ENCODE measurements around the gene HOXC9. TPM values are rescaled to one million over a fixed set of nuclear protein-coding genes. Genes with fewer than 3 reads are reported as not detected.

Gene HOXC9
- polyA plus RNA-seq, 1 of the 3 experiments (the other 2 are of a cell fraction): 1.9 TPM

DNA sequence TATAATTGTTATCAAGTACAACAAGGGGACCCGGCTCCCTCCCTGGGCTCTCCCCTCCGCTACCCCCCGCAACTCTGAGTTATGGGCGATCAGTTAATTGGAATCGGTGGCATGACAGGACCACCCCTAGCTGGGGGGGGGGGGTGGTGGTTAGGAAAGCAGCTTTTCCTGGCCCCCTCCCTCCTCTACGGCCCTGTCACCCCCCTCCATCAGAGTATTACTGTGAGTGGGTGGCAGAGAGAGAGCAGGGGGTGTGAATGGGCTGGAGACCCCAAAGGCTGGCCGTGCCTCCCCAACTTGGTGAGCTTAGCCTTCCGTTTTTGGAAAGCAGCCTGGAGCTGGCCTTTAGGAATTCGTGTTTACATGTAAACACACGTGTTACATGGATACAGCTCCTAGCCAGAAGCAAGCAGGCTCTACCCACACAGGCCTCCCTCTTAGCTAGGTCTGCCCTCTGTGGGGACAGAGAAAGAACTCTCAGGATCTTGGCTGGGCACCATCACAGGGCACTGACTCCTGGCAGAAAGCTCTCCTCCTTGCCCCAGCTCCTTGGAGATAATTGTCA is 52.6 kb downstream of the HOXC9 start (continued):
- TF ChIP-seq, protein P1, sequence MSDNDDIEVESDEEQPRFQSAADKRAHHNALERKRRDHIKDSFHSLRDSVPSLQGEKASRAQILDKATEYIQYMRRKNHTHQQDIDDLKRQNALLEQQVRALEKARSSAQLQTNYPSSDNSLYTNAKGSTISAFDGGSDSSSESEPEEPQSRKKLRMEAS (IDR thresholded peaks at IDR 0.05; ENCODE audit: low read depth): no peak
- TF ChIP-seq JUND (IDR thresholded peaks at IDR 0.05): no peak

Small RNAs within 50 kb of the gene (small RNA-seq; reads per million reads assigned to genes)
- gene AC012531.3: 0 reads per million in 7 experiments
- gene AC012531.4: 0 reads per million in 7 experiments
- gene HOXC5: 0 to 1.0 (median 0) reads per million in 7 experiments
- gene MIR196A2: 0 reads per million in 7 experiments
- gene MIR615: 2.4 to 98.1 (median 34.2) reads per million in 7 experiments
- gene RF01905: 0 reads per million in 7 experiments
- 0 reads per million in 7 experiments for gene RF01906

Other genes starting within 250 kb of the HOXC9 start
- not detected in 2 replicates for gene CISTR, start 248.2 kb upstream of the HOXC9 start, polyA plus RNA-seq (2012; rRNA removed)
- gene HOXC13, start 61.3 kb upstream of the HOXC9 start, polyA plus RNA-seq (2012; rRNA removed): not detected in 2 replicates
- gene HOXC12, start 45.3 kb upstream of the HOXC9 start, polyA plus RNA-seq (2012; rRNA removed): not detected in 2 replicates
- not detected in 2 replicates for gene HOXC11, start 27.0 kb upstream of the HOXC9 start, polyA plus RNA-seq (2012; rRNA removed)
- not detected in 2 replicates for gene HOTAIR, start 25.2 kb upstream of the HOXC9 start, polyA plus RNA-seq (2012; rRNA removed)
- 0.03 and 0.08 TPM in 2 replicates for gene HOXC10, start 15.0 kb upstream of the HOXC9 start, polyA plus RNA-seq (2012; rRNA removed)
- 1.7 and 1.8 TPM in 2 replicates for gene HOXC8, start 8.8 kb downstream of the HOXC9 start, polyA plus RNA-seq (2012; rRNA removed)
- gene HOXC6, start 28.3 kb downstream of the HOXC9 start, polyA plus RNA-seq (2012; rRNA removed): 6.1 and 9.1 TPM in 2 replicates
- 1.5 and 2.1 TPM in 2 replicates for gene HOXC5, start 32.9 kb downstream of the HOXC9 start, polyA plus RNA-seq (2012; rRNA removed)
- gene HOXC4, start 53.7 kb downstream of the HOXC9 start, polyA plus RNA-seq (2012; rRNA removed): 1.6 and 3.7 TPM in 2 replicates
- 61.3 and 78.4 TPM in 2 replicates for gene SMUG1, start 188.8 kb downstream of the HOXC9 start, polyA plus RNA-seq (2012; rRNA removed)

Measured in SK-N-SH (cell line).